ENCODE measurements around the gene RGS6. TPM values are rescaled to one million over a fixed set of nuclear protein-coding genes. Genes with fewer than 3 reads are reported as not detected.

Gene RGS6
- total RNA-seq, 2 experiments from 2014 or later, result not detected

GRCh38 chr14:72084935-72085334 is 152.7 kb downstream of the RGS6 start:
- no peak overlapping the region for H3K27ac ChIP-seq (ENCODE audit: low read depth in 1 of 2, low read length in 2 of 2)
- H3K4me1 ChIP-seq (ENCODE audit: insufficient read depth, low read length), result no peaks in the 10 kb centered on the region
- peaks cover 0 to 3% of the 10 kb centered on the region in 2 experiments for H3K27me3 ChIP-seq (ENCODE audit: control insufficient read depth in 1 of 2, insufficient read depth in 2 of 2, low read length in 2 of 2)
- intact Hi-C loops (cut with DNase I, micrococcal nuclease), result no loop called here
- H3K36me3 Mint-ChIP-seq (ENCODE audit: low read depth), result no peaks in the 10 kb centered on the region
- no peaks in the 10 kb centered on the region for H3K36me3 ChIP-seq (ENCODE audit: insufficient read depth, low read length)
- H3K9me3 Mint-ChIP-seq, result no peaks in the 10 kb centered on the region
- no peak overlapping the region for H3K4me3 Mint-ChIP-seq
- CTCF ChIA-PET, result no interaction called here
- H3K27me3 Mint-ChIP-seq, result peaks cover 8% of the 10 kb centered on the region
- H3K4me3 ChIP-seq (ENCODE audit: low read length), result no peak overlapping the region
- no peak overlapping the region for H3K27ac Mint-ChIP-seq
- ATAC-seq (ENCODE audit: poor library complexity) (no peak), DNase-seq (no peak)
- no peaks in the 10 kb centered on the region for H3K9me3 ChIP-seq (ENCODE audit: control insufficient read depth in 1 of 2, insufficient read depth in 1 of 2, low read length in 2 of 2)
- TF ChIP-seq CTCF (IDR thresholded peaks at IDR 0.05), result no peak
- POLR2A ChIA-PET, result no interaction called here
- H3K4me1 Mint-ChIP-seq (ENCODE audit: low read depth), result no peaks in the 10 kb centered on the region

DNA sequence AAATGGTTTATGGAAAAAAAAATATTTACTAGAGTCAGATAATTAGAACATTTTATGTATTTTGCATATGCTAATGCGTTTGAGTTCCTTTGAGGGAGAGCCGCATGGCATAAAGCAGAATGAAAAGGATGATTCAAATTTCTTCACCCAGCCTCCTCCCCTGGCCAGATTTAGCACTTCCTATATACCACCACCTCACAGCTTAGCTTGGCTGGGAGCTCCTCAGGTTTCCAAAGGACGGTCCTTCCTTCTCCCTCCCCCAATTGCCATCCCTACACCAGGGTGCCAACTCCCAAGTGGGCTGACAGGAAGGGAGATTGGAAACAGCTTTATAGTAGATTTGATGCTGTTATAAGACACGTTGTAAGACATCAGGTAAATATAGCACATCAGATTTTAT is 157.4 kb downstream of the RGS6 start:
- CTCF ChIA-PET, result no interaction called here
- POLR2A ChIA-PET, result no interaction called here
- no peak for DNase-seq

DNA sequence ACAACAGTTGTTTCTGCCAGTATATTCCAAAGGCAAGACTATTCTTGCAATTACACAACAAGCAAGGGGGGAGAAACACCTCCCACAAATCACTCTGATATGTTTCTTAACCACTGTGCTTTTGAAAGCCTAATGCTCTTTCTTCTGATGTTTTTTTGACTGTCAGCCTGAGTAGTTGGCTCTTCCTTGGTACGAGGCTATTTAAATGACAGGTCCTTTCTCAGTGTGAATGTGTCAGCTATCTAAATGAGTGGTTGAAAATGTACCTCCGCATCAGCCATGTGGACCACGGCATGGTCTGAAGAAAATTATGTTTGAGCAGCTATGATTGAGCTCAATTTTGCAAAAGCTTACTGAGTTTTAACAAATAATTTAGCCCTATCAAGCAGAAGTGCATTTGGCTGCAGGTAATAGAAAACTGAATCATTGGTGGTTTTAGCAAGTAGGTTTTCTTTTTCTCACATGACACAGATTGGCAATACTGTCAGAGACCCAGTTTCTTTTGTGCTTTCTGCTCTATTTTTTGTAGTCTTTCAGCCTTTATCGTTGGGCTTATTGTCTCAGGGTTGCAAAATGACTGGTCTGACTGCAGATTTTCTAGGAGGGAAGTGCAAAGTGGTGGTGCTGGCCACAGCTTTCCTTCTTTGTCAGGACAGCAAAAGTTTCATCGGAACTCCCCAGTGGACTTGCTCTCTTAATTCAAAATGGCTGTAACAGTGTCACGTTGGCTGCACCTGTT is 162.8 kb downstream of the RGS6 start:
- Histone ChIP-seq H3K27me3 (ENCODE audit: control insufficient read depth in 1 of 2, insufficient read depth in 2 of 2, low read length in 2 of 2) (peaks cover 0 to 4% of the 10 kb centered on the region in 2 experiments), H3K36me3 (ENCODE audit: insufficient read depth, low read length) (no peaks in the 10 kb centered on the region), H3K4me1 (ENCODE audit: insufficient read depth, low read length) (no peaks in the 10 kb centered on the region), H3K9me3 (ENCODE audit: control insufficient read depth in 1 of 2, insufficient read depth in 1 of 2, low read length in 2 of 2) (no peaks in the 10 kb centered on the region), H3K4me3 (ENCODE audit: low read length) (no peak overlapping the region), H3K27ac (ENCODE audit: low read depth in 1 of 2, low read length in 2 of 2) (no peak overlapping the region)
- intact Hi-C loops (cut with DNase I, micrococcal nuclease), result no loop called here
- DNase-seq (no peak), ATAC-seq (ENCODE audit: poor library complexity) (no peak)
- no peaks in the 10 kb centered on the region for H3K9me3 Mint-ChIP-seq
- POLR2A ChIA-PET, result no interaction called here
- no peaks in the 10 kb centered on the region for H3K4me1 Mint-ChIP-seq (ENCODE audit: low read depth)
- H3K27me3 Mint-ChIP-seq, result peaks cover 23% of the 10 kb centered on the region
- H3K4me3 Mint-ChIP-seq, result no peak overlapping the region
- CTCF ChIA-PET, result no interaction called here
- H3K36me3 Mint-ChIP-seq (ENCODE audit: low read depth), result no peaks in the 10 kb centered on the region
- no peak overlapping the region for H3K27ac Mint-ChIP-seq
- TF ChIP-seq CTCF (IDR thresholded peaks at IDR 0.05), result no peak

More for the DNA sequence above, 157.4 kb downstream of the RGS6 start:
- Histone ChIP-seq H3K27ac (ENCODE audit: low read depth in 1 of 2, low read length in 2 of 2) (no peak overlapping the region), H3K4me1 (ENCODE audit: insufficient read depth, low read length) (no peaks in the 10 kb centered on the region), H3K36me3 (ENCODE audit: insufficient read depth, low read length) (no peaks in the 10 kb centered on the region), H3K9me3 (ENCODE audit: control insufficient read depth in 1 of 2, insufficient read depth in 1 of 2, low read length in 2 of 2) (no peaks in the 10 kb centered on the region), H3K4me3 (ENCODE audit: low read length) (no peak overlapping the region), H3K27me3 (ENCODE audit: control insufficient read depth in 1 of 2, insufficient read depth in 2 of 2, low read length in 2 of 2) (no peaks in the 10 kb centered on the region)
- ATAC-seq (ENCODE audit: poor library complexity), result no peak
- Mint-ChIP-seq H3K27ac (no peak overlapping the region), H3K9me3 (no peaks in the 10 kb centered on the region), H3K4me3 (no peak overlapping the region), H3K36me3 (ENCODE audit: low read depth) (no peaks in the 10 kb centered on the region), H3K4me1 (ENCODE audit: low read depth) (no peaks in the 10 kb centered on the region), H3K27me3 (peaks cover 12% of the 10 kb centered on the region)
- intact Hi-C loops (cut with DNase I, micrococcal nuclease), result no loop called here
- TF ChIP-seq CTCF (IDR thresholded peaks at IDR 0.05), result no peak

Data from CD4-positive, alpha-beta T cell (primary cell).